AG04450 (cell line): ENCODE data around the gene MAPK10. TPM values are rescaled to one million over a fixed set of nuclear protein-coding genes. Genes with fewer than 3 reads are reported as not detected.

Experiments used
- CTCF ChIA-PET: fragments of 300-600, 350-600 bp; formaldehyde crosslinking; extraction: SDS; loops from one replicate; lab custom pipeline; 2022; ENCODE audit warnings: antibody characterized with exemption, inconsistent platforms; lab: Charles Lee
- POLR2A ChIA-PET: fragments of 350-600 bp; formaldehyde crosslinking; extraction: SDS; loops from one replicate; lab custom pipeline; 2021; ENCODE audit warnings: antibody characterized with exemption, inconsistent platforms; lab: Yijun Ruan, JAX
- DNase-seq: peaks from one replicate; pipeline ENCODE4 v3.0.0-alpha.2; 2011; ENCODE audit warnings: low read depth, low spot score
- H3K27ac ChIP-seq: one replicate; pipeline ENCODE4 v1.5.1; 2012; ENCODE audit warnings: low read depth, low read length, control low read depth
- H3K27me3 ChIP-seq: one replicate; pipeline ENCODE4 v1.6.0; 2012; ENCODE audit warnings: low read length; ENCODE audit not compliant: control insufficient read depth, insufficient read depth
- H3K4me3 ChIP-seq: 2 replicates; pipeline ENCODE4 v1.5.1; 2011; ENCODE audit warnings: mild to moderate bottlenecking, low read depth, low read length, control low read depth
- H3K9me3 ChIP-seq: 2 replicates; pipeline ENCODE4 v1.5.1; 2012; ENCODE audit warnings: low read length; ENCODE audit not compliant: control insufficient read depth, insufficient read depth
- CTCF ChIP-seq: IDR thresholded peaks from 2 replicates; pipeline ENCODE4 v1.5.1; 2011; ENCODE audit warnings: low read depth, low read length, control low read depth, inconsistent platforms
- polyA plus RNA-seq: library from polyadenylated mRNA; depleted of rRNA; stranded (reverse); fragments of >200 nt; gene quantifications from 2 replicates; pipeline ENCODE4 v1.2.3, GENCODE V29; 2011

MAPK10 gene
- polyA plus RNA-seq, 1 experiment, result 16.3 TPM

- TF ChIP-seq CTCF, result no peak
- H3K4me3 ChIP-seq, result no peak overlapping the region
- POLR2A ChIA-PET, result no interaction called here
- DNase-seq, result no peak
- CTCF ChIA-PET, result no interaction called here
- H3K27me3 ChIP-seq, result no peaks in the 10 kb centered on the region
- H3K9me3 ChIP-seq, result no peaks in the 10 kb centered on the region
- no peak overlapping the region for H3K27ac ChIP-seq
These were observed 258.4 kb downstream of the MAPK10 start for GRCh38 chr4:86101410-86101809.

GRCh38 chr4:86100539-86101215 is 259.2 kb downstream of the MAPK10 start:
- Histone ChIP-seq H3K4me3 (no peak overlapping the region), H3K9me3 (no peaks in the 10 kb centered on the region), H3K27ac (no peak overlapping the region), H3K27me3 (no peaks in the 10 kb centered on the region)
- DNase-seq, result no peak
- ChIA-PET POLR2A (interaction anchor here (0.7 kb wide), 1 partner anchor 387 kb away, joined by 3 read pairs; no protein-coding TSS in a partner anchor), CTCF (no interaction called here)
- TF ChIP-seq CTCF, result no peak

- TF ChIP-seq CTCF, result no peak
- CTCF ChIA-PET, result no interaction called here
- H3K4me3 ChIP-seq, result no peak overlapping the region
- no peak for DNase-seq
- no peak overlapping the region for H3K27ac ChIP-seq
- no peaks in the 10 kb centered on the region for H3K9me3 ChIP-seq
- H3K27me3 ChIP-seq, result no peaks in the 10 kb centered on the region
- POLR2A ChIA-PET, result no interaction called here
These were observed 260.5 kb downstream of the MAPK10 start for GRCh38 chr4:86099348-86099747.

GRCh38 chr4:86098691-86099090 is 261.2 kb downstream of the MAPK10 start:
- Histone ChIP-seq H3K4me3 (no peak overlapping the region), H3K27me3 (no peaks in the 10 kb centered on the region), H3K9me3 (no peaks in the 10 kb centered on the region), H3K27ac (no peak overlapping the region)
- TF ChIP-seq CTCF, result no peak
- POLR2A ChIA-PET, result no interaction called here
- no peak for DNase-seq
- CTCF ChIA-PET, result no interaction called here

GRCh38 chr4:86096373-86096772 is 263.5 kb downstream of the MAPK10 start:
- no peak for DNase-seq
- H3K27me3 ChIP-seq, result no peaks in the 10 kb centered on the region
- no peaks in the 10 kb centered on the region for H3K9me3 ChIP-seq
- no peak overlapping the region for H3K4me3 ChIP-seq
- H3K27ac ChIP-seq, result no peak overlapping the region
- CTCF ChIA-PET, result interaction anchor here (0.8 kb wide), 1 partner anchor 300 kb away, joined by 3 read pairs; no protein-coding TSS in a partner anchor
- no peak for TF ChIP-seq CTCF
- POLR2A ChIA-PET, result no interaction called here
